Stimulated activated CD8-positive, alpha-beta memory T cell treated with anti-CD3 and anti-CD28 coated beads, Interleukin-15, amount 100 ng/mL, for 1 hour (primary cell): ENCODE results near the gene DGKZ.

ENCODE experiments used
- DNase-seq: peaks from one replicate; pipeline ENCODE4 v3.0.0-alpha.2; 2020; ENCODE audit warnings: low read depth

The DGKZ gene

DNA sequence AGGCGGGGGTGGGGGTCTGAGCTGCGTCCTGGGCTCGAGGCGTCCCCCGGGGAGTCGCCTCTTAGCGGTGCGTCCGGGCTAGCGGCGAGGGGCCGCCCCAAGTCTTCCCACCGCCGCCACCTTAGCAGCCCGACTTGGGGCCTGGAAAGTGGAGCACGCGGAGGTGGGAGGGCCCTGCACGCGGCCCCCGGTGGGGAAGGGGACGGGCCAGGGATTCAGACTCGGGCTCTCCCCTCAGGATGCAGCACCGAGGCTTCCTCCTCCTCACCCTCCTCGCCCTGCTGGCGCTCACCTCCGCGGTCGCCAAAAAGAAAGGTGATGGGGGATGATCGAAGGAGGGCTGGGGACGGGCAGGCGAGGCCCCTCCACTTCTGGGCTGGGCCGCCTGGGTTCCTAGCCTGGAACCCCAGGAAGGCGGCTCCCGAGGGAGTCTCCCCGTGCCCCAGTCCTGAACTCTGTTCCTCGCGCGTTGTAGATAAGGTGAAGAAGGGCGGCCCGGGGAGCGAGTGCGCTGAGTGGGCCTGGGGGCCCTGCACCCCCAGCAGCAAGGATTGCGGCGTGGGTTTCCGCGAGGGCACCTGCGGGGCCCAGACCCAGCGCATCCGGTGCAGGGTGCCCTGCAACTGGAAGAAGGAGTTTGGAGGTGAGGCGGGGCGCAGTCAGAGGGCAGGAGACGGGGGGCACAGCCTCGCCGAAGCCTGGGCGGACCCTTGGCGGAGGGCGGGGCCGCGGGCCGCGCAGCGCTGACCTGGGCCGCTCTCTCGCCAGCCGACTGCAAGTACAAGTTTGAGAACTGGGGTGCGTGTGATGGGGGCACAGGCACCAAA lies 34.8 kb downstream of the DGKZ start:
- no peak for DNase-seq

DNA sequence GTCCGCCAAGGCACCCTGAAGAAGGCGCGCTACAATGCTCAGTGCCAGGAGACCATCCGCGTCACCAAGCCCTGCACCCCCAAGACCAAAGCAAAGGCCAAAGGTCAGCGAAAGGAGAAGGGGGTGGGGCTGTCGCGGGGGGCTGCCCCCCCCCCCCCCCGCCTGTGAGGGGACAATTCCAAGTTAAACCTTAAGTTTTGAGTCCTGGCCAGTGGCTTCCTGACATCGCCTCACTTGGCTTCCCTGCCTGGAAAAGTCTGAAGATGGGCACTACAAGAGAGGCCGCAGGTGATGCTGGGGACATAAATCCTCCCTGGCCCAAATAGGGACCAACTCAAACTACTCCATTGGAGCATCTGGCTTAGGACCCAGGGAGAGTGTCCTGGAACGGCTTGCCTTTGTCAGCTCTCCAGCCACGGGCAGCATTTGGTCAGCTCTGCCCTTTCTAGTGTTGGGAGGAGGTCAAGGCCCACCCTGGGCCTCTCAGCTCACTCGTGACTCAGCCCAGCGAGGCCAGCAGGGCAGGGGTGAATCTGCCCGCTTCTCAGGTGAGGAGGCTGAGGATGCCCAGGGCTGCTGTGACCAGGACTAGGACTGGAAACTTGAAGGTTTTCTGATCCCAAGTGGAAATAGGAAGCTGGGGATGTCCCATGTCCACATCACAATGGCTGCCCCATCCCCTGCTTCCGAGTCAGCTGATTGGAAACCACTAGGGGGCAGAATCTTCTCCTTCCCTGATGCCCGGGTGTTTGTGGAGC lies 35.6 kb downstream of the DGKZ start:
- DNase-seq, result no peak

- DNase-seq, result no peak
Observed at GRCh38 chr11:46383404-46383758, 36.1 kb downstream of the DGKZ start.

DNA sequence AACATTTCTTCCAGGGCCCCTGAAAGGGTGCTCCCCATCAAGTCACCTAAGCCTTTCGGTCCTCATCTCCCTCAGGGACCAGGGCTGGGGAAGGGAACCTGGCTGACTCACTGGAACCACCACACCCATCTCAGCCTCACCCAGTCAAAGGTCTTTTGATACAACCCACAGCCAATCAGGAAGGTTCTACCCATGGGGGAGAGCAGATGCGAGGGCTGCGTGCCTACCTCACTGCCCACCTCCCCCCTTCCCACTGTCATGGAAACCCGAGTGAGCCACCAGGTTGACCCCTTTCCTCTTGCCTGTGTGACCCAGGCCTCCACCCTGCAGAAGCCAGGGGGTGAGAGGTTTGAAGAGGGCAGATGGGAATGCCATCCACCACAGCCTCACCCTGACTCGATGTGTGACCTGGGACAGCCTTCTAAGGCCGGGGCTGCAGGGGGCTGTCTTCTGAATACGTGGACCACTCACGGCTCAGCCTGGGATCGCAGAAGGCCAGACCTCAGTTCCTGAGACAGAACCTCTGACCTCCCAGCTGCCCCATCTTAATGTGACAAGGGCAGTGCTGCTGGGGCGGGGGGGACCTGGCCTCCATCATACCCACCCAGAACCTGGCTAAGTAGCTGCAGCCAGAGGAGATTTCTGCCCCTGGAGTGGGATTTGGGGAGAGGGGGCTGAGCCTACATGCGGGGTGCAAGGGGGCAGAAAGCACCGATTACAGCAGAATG lies 36.9 kb downstream of the DGKZ start:
- DNase-seq, result no peak

DNA sequence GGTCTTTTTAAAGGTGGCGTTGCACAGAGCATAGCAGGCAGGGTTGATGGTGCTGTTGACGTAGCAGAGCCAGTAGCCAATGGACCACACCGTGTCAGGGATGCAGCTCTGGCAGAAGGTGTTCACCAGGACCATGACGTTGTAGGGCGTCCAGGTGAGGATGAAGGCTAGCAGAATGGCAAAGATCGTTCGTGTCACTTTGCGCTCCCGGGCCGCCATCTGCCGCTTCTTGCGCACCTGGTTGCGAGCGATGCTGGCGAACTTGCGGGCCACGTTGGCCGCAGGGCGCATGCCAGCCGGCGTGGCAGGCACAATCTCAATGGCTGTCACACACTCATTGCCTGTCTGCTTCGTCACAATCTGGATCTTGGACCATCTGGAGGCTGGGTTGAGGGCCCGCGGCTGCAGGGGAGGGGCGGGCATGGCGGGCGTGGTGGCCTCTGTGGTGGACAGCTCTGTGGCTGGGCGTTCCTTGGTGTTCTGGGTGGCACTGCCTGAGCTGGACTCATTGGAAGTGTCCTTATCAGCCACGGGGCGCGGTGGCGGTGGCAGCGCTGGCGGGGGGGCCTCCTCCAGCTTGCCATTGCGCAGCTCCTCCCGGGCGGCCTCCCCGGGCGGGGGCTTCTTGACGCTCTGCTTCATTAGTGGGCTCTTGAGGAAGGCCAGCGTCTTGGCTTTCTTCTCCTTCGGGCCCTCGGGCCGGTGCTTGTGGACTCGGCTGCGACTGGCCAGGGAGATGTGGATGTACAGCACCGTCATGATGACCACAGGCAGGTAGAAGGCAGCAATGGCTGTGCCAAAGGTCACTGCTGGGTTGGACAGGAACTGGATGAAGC lies 38.1 kb downstream of the DGKZ start:
- DNase-seq, result no peak

GRCh38 chr11:46386005-46386578 lies 38.8 kb downstream of the DGKZ start:
- no peak for DNase-seq

- DNase-seq, result no peak
Observed at GRCh38 chr11:46386674-46387073, 39.4 kb downstream of the DGKZ start.

DNA sequence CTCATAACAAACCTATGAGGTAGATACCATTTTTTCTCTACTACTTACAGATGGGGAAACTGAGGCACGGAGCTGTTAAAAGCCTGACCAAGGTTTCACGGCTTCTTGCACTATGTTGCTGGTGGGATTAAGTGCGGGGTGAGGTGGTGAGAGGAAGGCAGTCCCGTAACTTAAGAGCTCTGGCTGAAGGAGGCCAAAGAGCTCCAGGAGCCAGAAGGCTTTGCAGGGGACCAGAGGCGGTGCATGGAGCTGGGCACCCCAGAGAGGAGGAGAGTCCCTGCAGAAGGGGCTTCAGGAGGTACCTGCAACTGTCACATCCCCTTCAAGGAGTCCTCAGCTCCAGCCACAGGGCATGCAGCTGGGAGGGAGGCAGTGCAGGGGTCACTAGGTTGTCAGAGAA lies 40.2 kb downstream of the DGKZ start:
- no peak for DNase-seq

GRCh38 chr11:46387919-46388618 lies 40.8 kb downstream of the DGKZ start:
- DNase-seq, result no peak

DNA sequence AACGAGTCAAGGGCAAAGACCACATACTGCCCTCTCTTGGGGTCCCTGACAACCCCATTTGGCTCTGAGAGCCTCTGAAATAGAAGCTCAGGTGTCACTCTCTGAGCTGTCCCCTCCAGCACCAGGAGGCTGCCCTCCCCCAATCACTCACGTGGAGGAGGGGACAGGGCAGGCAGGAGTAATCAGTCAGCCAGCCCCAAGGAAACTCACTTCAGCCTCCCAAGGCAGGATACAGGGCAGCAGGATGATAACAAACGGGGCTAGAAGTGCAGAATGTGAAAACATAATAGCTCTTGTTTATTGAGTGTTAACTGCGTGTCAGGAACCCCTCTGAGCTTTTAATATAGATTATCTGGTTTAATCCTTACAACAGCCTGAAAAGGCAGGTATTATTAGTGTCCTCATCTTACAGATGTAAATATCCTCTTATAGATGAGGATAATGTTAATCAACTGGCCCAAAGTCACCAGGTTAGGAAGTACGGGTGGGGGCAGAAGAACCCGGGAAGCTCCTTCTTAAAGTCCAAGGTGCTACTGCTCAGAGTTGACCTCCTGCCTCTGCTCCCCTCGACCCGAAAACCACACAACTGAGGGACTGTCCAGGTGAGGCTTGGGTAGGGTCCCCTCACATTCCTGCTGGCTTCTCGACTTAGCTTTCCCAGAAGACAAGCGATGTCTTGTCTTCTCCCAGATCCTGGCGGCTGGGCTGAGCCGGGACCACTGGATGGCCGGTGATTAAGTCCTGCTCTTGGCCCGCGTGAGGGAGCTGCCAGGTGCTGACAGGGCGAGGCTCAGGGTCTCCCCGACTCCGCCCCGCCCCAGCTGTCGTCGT lies 41.6 kb downstream of the DGKZ start:
- no peak for DNase-seq

DNA sequence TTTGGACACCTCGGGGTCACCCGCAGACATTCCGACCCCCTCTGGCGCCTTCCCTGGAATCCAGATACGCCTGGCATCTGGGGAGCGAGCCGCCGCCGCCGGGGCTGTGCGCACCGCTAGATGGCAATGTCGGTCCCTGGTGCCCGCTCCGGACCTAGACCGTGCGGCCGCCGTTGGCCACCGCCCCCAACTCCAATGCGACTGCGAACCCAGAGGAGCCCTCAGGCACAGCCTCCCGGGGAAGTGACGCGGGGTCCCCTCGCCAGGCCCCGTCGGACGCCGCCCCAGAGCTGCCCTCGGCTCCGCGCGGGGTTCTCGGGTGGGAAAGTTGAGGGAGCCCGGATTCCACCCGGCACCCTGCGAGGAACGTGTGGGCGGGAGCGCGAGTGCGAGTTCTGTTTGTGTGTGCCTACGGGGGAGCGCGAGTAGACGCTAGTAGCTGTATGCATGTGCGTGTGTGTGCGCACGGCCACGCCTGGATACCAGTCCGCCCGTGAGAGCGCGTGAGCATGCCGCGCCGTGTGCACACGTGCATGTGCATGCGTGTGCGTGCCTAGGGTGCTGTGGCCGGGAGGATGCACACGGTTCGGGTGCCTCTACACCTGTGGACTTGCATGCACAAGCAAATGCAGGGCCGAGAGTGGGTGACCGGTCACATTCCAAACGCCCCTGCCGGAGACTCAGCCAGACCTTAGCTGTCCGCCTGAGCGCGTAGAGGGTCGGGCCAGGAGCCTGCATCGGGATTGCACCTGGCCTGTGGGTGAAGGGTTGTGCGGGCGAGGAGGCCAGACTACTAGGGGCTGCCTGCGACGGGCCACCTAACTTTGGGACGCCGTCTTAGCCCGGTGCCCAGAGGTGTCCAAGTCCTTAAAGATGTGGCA lies 42.4 kb downstream of the DGKZ start:
- no peak for DNase-seq

DNA sequence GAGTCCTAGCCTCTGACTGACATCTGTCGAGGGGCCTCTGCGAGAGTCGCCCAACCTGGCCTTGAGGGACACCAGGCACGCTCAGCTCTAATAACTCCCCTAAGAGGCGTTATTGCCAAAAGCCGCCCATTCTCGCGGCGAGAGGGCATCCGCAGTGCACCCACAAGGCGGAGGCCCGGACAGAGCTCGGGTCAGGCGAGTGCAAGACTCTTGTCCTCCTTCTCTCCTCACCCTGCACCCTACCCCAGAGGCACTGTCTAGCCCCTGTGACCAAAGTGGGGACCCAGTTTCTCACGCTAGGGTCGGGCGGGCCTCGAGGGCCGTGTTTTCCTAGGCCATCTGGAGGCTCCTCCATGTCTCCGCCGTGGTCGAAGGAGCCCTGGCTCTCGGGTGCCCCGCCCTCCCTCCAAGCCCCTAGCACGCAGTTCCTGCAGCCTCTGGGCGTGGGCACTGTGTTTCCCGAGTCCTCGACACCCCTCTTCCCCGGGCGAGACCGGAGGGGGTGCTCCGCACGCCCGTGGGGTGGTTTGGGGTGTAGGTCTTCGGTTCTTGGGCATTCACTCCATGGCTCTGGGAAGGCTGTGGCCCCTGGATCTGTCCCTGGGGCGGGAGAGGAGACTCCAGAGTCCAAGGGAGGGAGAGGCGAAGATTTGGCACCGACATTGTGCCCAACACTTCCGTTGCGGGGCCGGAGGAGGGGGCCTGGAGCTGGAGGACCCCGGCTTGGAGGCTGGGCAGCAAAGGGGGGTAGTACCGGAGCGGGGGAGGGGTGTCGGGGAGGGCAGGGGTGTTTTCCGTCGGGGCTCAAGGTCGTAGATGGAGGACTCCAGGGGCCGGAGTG lies 43.3 kb downstream of the DGKZ start:
- no peak for DNase-seq

DNA sequence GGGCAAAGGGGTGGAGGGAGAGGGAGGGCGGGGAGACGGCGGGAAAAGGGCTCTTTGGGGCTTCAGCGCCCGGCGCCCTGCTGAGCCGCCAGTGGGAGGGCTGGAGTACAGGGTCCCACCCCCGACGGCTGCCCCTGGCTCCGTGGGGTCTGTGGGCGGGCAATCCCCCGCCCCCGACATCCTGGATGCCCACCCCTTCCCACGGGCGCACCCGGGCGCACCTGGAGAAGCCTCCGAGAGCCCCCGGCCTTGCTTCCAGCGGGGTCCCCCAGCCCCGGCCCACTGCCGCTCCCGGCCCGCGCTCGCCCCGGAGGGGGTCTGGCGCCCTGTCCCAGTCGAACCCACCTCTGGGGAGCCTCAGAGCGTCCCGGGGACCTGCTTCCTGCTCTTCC lies 43.9 kb downstream of the DGKZ start:
- no peak for DNase-seq

- DNase-seq, result no peak
Observed at GRCh38 chr11:46391578-46392420, 44.5 kb downstream of the DGKZ start, which contains the start of gene CHRM4. Gene CHRM4 (minus strand): TSS chr11:46391776. CDS start chr11:46386557, 5,219 bp downstream.

DNA sequence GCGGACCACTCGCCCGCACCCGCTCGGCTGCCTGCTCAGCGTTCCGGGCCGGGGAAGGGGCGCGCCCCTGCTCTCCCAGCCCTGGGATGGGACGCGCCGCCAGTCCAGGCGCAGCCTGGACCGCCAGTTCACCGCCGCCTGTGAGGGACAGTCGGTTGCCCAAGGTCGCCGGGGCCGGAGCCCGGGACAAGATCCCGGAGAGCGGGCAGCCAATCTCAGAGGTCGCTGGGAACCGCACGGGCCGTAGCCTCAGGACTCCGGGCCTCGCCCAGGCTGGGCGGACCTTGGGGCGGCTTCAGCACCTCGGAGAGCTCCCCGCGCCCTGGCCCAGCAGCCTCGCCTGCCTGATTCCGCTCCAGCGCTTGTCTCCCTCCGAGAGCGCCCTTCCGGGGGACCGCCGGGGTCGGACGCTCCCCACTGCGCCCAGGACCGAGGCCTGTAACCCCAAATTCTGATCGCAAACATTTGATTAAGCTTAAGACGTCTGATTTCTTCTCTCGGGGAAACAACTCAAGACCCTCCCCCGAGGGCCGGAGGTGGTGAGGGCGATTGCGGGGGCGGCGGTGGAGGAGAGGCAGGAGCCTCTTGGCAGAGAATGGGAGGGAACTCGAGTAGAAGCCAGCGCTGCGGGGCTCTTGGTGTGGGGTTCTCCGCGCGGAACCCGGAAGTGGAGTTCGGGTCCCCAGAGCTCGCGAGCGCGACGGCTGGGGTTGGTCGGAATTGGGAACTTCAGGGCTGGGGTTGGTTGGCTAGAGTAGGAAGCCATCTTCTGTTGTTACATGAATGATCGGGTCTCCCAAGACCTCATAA lies 45.4 kb downstream of the DGKZ start:
- DNase-seq, result peak; percentile 54

DNA sequence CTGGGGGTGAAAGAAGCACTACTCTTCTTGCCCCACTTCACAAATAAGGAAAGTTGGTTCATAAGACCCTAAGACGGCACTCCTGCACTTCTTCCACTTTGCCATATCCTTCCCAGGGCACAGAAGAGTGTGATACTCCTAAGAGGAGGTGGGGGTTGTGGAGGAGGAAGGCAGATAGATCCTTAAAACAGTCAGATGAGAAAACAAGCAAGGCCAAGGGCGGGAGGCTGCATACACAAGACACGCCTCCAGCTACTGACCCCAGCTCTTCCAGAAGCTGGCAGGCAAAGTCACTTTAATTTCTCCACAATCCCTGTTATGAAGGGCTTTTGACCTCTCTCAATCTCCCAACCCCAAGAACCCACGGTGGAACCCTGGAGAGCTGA lies 46.0 kb downstream of the DGKZ start:
- no peak for DNase-seq
